ENCODE data around the gene SLC16A9.

The SLC16A9 gene

DNA sequence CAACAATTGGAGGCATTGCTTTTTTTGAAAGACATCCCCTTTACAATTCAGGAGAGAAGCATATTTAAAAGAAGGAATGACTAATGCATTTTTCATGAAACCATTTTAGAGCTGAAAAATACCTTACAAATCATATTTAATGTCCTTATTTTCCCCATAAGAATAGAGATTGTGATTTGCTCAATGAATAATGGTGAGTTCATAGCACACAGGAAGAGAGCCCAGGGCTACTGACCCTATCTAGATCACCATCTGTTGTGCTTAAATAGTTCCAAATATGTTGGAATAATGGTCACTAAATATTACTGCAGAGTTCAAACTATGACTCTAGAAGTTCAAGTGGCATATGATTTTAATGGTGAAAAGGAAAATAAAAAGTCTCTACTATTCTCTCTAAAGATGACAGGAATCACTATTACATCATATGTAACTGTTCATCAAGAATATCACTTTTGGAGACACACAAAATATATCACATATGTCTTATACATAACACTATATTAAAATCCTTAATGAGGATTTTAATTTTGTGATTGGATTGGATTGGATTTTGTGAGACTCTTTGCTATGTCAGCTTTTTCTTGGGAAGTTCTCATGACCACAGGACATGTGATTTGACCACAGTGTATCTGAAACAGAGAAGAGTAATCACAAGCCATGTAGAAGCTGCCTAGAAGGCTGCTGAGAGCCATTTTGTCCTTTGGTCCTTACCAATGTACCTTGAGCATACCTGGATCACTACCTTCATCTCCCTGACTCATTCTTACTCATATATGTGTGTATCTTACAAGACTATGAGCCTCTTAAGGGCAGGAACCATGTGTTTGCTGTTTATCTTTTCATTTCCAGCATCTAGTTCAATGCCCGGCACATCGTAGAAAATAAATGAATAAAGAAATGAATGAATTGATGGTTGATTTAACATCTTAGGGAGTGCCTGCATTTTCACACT is 26.4 kb downstream of the SLC16A9 start:
- Histone ChIP-seq H3K27me3 (no peaks in the 10 kb centered on the region), H3K36me3 (no peaks in the 10 kb centered on the region), H3K4me1 (peaks cover 0 to 32% (median 0%) of the 10 kb centered on the region in 10 experiments; a peak in 7 of 20 replicates), H3K4me3 (no peak overlapping the region), H4K20me1 (no peaks in the 10 kb centered on the region), H3K9ac (no peak overlapping the region), H3K9me3 (replicated peaks in 1 of 11) (no peaks in the 10 kb centered on the region), H3K4me2 (peak overlapping the region in 3 of 11 experiments; percentile 33 to 64 (median 52); a peak in 6 of 22 replicates), H3K27ac (no peak overlapping the region)
- no peak for TF ChIP-seq Cebpa-rat (IDR thresholded peaks at IDR 0.05)

DNA sequence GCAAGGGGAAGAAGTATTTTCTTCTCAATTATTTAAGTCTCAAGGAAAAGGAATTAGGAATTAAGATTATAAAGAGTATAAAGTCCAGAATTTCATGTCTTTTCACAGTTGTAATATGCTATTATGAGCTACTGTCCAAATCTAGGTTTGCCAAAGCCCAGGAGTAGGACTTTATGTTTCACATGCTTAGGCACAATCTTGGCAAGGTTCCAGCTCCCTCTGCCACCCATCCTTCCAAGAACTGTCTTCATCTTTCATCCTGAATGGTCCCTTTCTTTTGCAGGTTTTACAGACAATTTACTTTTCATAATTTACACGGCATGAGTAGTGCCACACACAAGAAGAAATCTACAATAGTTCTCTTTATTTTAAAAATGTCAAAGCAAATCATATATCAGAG is 29.5 kb downstream of the SLC16A9 start:
- Histone ChIP-seq H4K20me1 (no peaks in the 10 kb centered on the region), H3K4me2 (no peak overlapping the region; a peak in 1 of 22 replicates), H3K27ac (no peak overlapping the region), H3K9me3 (replicated peaks in 1 of 11) (peaks cover 0 to 7% (median 0%) of the 10 kb centered on the region in 11 experiments; a peak in 2 of 22 replicates), H3K36me3 (no peaks in the 10 kb centered on the region), H3K4me3 (no peak overlapping the region), H3K27me3 (no peaks in the 10 kb centered on the region), H3K9ac (no peak overlapping the region), H3K4me1 (peaks cover 0 to 41% (median 0%) of the 10 kb centered on the region in 10 experiments; a peak in 6 of 20 replicates)
- no peak for TF ChIP-seq Cebpa-rat (IDR thresholded peaks at IDR 0.05)

DNA sequence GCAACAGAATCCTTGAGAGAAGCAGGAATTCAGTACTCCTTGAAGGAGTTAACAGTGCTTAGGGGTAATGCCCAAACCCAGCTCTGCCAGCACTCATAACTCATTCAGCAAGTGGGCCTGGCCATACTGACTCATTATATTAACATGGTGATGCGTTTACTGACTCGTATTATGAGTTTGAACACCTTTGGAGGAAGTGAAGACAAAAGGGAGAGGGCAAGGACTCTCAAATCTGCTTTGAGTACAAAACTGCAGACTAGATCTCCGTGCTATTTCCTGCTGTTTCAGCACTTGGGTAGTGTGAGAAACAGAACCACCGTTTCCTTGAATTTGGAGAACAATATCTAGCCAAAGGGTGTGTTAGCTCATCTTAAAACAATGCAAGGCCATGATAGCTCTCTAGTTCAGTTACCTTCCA is 30.8 kb downstream of the SLC16A9 start:
- Histone ChIP-seq H3K36me3 (no peaks in the 10 kb centered on the region), H3K9ac (no peak overlapping the region), H3K4me1 (peaks cover 0 to 39% (median 0%) of the 10 kb centered on the region in 10 experiments; a peak in 8 of 20 replicates), H3K27me3 (no peaks in the 10 kb centered on the region), H4K20me1 (no peaks in the 10 kb centered on the region), H3K4me2 (peak overlapping the region in 3 of 11 experiments; percentile 48 to 76 (median 72); a peak in 6 of 22 replicates), H3K27ac (no peak overlapping the region; a peak in 1 of 22 replicates), H3K4me3 (no peak overlapping the region), H3K9me3 (replicated peaks in 1 of 11) (peaks cover 0 to 7% (median 0%) of the 10 kb centered on the region in 11 experiments; a peak in 2 of 22 replicates)
- no peak for TF ChIP-seq Cebpa-rat (IDR thresholded peaks at IDR 0.05)

DNA sequence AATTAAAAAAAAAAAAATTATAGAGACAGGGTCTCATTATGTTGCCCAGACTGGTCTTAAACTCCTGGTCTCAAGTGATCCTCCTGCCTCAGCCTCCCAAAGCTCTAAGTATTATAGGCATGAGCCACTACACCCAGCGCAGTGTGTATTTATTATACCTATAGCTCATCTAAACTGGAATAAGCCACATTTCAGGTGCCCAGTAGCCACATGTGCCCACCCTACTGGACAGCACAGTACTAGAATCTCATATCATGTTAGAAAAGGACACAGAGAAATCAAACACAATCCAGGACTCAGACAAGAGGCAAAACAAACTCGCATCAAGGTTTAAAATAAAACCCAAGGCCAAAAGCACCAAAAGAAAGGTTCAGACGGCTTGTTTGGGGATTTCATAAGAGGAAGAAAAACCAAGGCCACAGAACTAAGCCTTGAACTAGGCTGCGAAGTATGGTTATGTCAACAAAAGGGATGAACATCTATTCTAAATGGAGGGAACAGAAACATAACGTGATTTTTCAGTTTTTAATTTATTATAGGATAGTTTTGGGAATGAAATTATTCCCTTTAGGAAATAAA is 32.3 kb downstream of the SLC16A9 start:
- Histone ChIP-seq H3K4me3 (no peak overlapping the region), H3K4me1 (peaks cover under 1 to 26% (median 14%) of the 10 kb centered on the region in 10 experiments; a peak in 18 of 20 replicates), H3K9ac (no peak overlapping the region), H3K27me3 (no peaks in the 10 kb centered on the region), H3K27ac (no peak overlapping the region), H3K4me2 (no peak overlapping the region), H4K20me1 (no peaks in the 10 kb centered on the region), H3K36me3 (no peaks in the 10 kb centered on the region), H3K9me3 (replicated peaks in 1 of 11) (peaks cover 0 to 7% (median 0%) of the 10 kb centered on the region in 11 experiments; a peak in 2 of 22 replicates)
- no peak for TF ChIP-seq Cebpa-rat (IDR thresholded peaks at IDR 0.05)

DNA sequence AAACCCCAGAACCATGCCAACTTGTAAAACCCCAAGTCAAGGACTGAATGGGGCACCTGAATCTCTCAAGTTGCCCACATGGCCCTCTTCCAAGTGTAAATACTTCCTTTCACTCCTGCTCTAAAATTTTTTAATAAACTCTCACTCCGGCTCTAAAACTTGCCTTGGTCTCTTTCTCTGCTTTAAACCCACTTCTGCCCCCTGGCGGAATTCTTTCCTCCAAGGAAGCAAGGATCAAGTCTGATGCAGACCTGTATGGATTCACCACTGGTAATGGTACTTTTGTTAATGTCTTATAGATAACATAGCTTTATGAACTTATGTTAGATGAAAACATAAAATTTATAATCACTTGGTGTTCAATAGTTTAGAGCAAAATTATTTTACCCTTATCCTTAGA is 33.8 kb downstream of the SLC16A9 start:
- H3K4me2 ChIP-seq = no peak overlapping the region; a peak in 1 of 22 replicates
- no peaks in the 10 kb centered on the region for H3K27me3 ChIP-seq
- H3K4me1 ChIP-seq = peaks cover 14 to 34% (median 27%) of the 10 kb centered on the region in 10 experiments
- peaks cover 0 to 7% (median 0%) of the 10 kb centered on the region in 11 experiments; a peak in 2 of 22 replicates for H3K9me3 ChIP-seq (replicated peaks in 1 of 11)
- no peak for TF ChIP-seq Cebpa-rat (IDR thresholded peaks at IDR 0.05)
- no peaks in the 10 kb centered on the region for H4K20me1 ChIP-seq
- no peak overlapping the region for H3K27ac ChIP-seq
- H3K4me3 ChIP-seq = no peak overlapping the region
- no peaks in the 10 kb centered on the region for H3K36me3 ChIP-seq
- no peak overlapping the region for H3K9ac ChIP-seq

DNA sequence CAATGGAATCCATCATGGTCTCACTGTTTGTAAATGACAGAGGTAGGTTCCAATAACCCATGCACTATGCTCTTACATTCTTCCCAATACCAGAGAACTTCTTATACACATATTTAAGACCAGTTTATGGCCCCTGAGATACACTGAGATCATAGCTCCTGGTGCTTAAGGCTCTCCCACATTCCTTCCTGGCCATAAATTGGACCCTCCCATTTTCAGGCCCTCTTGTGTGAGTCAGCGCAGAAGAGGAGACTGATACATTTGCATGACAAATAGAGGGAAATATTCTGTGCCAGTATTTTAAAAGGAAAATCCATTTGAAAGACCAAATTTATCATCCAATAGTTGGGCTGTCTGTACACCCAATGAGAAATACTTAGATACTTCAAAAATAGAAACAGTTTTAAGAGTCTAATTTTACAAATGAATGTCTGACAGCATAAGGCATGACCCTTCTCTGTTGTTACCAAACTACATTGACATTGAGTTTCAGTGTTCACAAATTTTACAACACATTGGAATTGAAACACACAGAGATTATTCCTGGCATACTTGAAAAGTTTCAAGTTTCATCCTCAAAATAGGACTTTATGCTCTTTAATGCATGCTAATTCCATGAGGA is 35.3 kb downstream of the SLC16A9 start:
- Histone ChIP-seq H3K4me2 (peak overlapping the region in 1 of 11 experiments; percentile 70; a peak in 4 of 22 replicates), H3K27ac (no peak overlapping the region), H3K9ac (no peak overlapping the region), H3K27me3 (no peaks in the 10 kb centered on the region), H3K4me3 (no peak overlapping the region), H3K36me3 (no peaks in the 10 kb centered on the region), H3K9me3 (replicated peaks in 1 of 11) (peaks cover 0 to 7% (median 0%) of the 10 kb centered on the region in 11 experiments; a peak in 2 of 22 replicates), H3K4me1 (peaks cover 17 to 43% (median 32%) of the 10 kb centered on the region in 10 experiments), H4K20me1 (no peaks in the 10 kb centered on the region)
- TF ChIP-seq Cebpa-rat (IDR thresholded peaks at IDR 0.05) = no peak

DNA sequence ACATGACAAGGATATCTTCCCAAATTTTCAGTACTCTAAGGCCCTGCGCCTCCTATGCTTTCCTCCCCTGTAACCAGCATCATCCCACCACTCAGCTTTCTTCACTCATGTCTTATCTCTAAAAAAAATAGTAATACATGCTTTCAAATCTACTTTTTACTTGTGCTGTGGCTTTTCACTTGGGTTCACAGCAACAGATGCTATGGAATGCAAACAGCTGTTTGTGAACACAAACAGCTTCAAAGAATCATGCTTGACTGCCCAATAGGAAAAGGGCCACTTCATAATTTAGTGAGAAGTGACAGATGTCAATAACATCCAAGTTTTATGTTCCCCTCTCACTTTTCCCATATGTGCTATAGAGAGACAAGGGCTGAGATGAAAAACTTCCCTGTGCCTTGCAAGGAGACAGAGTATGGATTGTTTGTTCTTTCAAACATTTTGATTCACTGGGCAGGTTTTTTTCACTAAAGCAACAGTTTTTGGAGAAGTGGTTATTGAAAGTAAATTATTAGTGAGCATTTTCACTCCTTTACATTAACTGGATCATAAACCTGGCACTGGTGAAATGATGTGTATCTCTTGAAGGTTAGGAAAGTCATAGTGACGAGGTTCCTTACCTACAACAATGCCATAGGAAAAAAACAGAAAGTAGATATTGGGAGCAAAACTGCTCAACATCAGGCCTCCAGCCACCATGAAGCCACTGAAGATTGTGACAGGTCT is 37.3 kb downstream of the SLC16A9 start:
- H3K9ac ChIP-seq = 0 out of 22 replicates have a peak overlapping the region, but pooled peaks of 1 of the 11 experiments have one; percentile 14

DNA sequence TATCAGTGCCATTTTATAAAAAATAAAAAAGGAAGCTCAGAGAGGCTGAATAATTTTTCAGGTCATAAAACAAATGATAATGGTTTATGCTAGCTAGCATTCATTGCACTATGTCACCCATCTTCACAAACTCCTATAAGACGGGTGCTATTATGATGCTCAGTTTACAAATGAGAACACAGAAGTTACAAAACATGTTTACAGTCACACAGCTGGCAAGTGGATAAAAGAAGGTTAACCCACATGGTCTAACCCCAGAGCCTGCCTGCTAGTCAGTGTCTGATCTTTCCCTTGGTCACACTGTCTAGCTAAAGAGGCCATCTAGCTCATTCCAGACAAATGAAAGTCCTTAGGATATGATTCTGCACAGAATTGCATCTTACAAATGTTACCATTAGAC is 39.4 kb downstream of the SLC16A9 start:
- peaks cover 0 to 43% (median 32%) of the 10 kb centered on the region in 10 experiments; a peak in 16 of 20 replicates for H3K4me1 ChIP-seq
- TF ChIP-seq Cebpa-rat (IDR thresholded peaks at IDR 0.05) = no peak
- H3K27me3 ChIP-seq = no peaks in the 10 kb centered on the region
- no peak overlapping the region for H3K9ac ChIP-seq
- H3K9me3 ChIP-seq (replicated peaks in 1 of 11) = peaks cover 11 to 24% (median 17%) of the 10 kb centered on the region in 11 experiments; a peak in 21 of 22 replicates
- H3K4me3 ChIP-seq = no peak overlapping the region
- peak overlapping the region in 5 of 11 experiments; percentile 47 to 70 (median 55); a peak in 6 of 22 replicates for H3K4me2 ChIP-seq
- no peaks in the 10 kb centered on the region for H3K36me3 ChIP-seq
- H4K20me1 ChIP-seq = no peaks in the 10 kb centered on the region
- H3K27ac ChIP-seq = peak overlapping the region in 1 of 11 experiments; percentile 39; a peak in 2 of 22 replicates

More for the DNA sequence above, 37.3 kb downstream of the SLC16A9 start:
- Histone ChIP-seq H3K4me2 (peak overlapping the region in 10 of 11 experiments; percentile 3 to 70 (median 42); a peak in 15 of 22 replicates), H3K27ac (peak overlapping the region in 6 of 11 experiments; percentile 17 to 48 (median 42); a peak in 9 of 22 replicates), H3K36me3 (no peaks in the 10 kb centered on the region), H3K4me3 (no peak overlapping the region), H3K9me3 (replicated peaks in 1 of 11) (peaks cover 0 to 13% (median 2%) of the 10 kb centered on the region in 11 experiments; a peak in 8 of 22 replicates), H3K27me3 (no peaks in the 10 kb centered on the region), H4K20me1 (no peaks in the 10 kb centered on the region), H3K4me1 (peaks cover 3 to 43% (median 32%) of the 10 kb centered on the region in 10 experiments; a peak in 16 of 20 replicates)
- no peak for TF ChIP-seq Cebpa-rat (IDR thresholded peaks at IDR 0.05)

All from BLaER1 treated with 17β-estradiol and CSF1 and Interleukin-3, amounts not matched to agents 10 nM and 100 nM (cell line).